AG04449 (cell line): ENCODE results near the gene DSEL.

ENCODE experiments used
- CTCF ChIA-PET: fragments of 350-600 bp; formaldehyde crosslinking; extraction: SDS; loops from one replicate; lab custom pipeline; 2021; ENCODE audit warnings: antibody characterized with exemption; lab: Yijun Ruan, JAX
- POLR2A ChIA-PET: fragments of 400-600, 350-600 bp; formaldehyde crosslinking; extraction: SDS; loops from one replicate; lab custom pipeline; 2020; ENCODE audit warnings: antibody characterized with exemption, inconsistent platforms; lab: Yijun Ruan, JAX
- DNase-seq: peaks from one replicate; pipeline ENCODE4 v3.0.0-alpha.2; 2010; ENCODE audit warnings: low read depth, low spot score
- H3K4me3 ChIP-seq: 2 replicates; pipeline ENCODE4 v1.5.1; 2011; ENCODE audit warnings: low read depth, mild to moderate bottlenecking, control low read depth, low read length
- CTCF ChIP-seq: IDR thresholded peaks from one replicate; pipeline ENCODE4 v1.5.1; 2011; ENCODE audit warnings: mild to moderate bottlenecking, moderate library complexity, low read length, control low read depth, inconsistent platforms; ENCODE audit not compliant: insufficient read depth; ENCODE audit errors: missing control alignments

DSEL gene

GRCh38 chr18:67509741-67510391 lies 6.7 kb downstream of the DSEL start:
- no peak for TF ChIP-seq CTCF
- CTCF ChIA-PET: interaction anchor here (0.8 kb wide), 1 partner anchor 1150 kb away, joined by 3 read pairs; no protein-coding TSS in a partner anchor
- POLR2A ChIA-PET: no interaction called here
- no peak overlapping the region for H3K4me3 ChIP-seq
- DNase-seq: no peak

GRCh38 chr18:67508146-67508545 lies 8.4 kb downstream of the DSEL start:
- CTCF ChIA-PET: no interaction called here
- DNase-seq: no peak
- POLR2A ChIA-PET: no interaction called here
- no peak for TF ChIP-seq CTCF
- no peak overlapping the region for H3K4me3 ChIP-seq

DNA sequence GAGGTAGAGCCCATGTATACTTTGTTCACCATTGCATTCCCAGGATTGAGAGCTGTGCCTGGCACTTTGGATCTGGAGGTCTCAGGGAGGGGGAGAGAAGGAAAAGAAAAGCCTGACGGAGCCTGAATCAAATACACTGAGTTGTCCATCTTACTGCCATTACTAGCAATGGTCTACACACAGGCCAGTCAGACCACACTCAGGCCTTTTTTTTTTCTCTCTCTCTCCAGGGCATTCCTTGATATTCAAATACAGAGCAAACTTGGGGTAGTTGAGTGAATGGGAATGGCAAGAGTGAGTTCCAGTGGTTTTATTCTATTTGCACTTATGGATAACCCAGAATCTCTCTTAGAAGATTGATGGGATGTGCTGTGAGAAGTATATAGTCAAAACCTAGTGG lies 11.8 kb downstream of the DSEL start:
- no peak overlapping the region for H3K4me3 ChIP-seq
- ChIA-PET POLR2A (no interaction called here), CTCF (no interaction called here)
- DNase-seq: no peak
- TF ChIP-seq CTCF: no peak

- TF ChIP-seq CTCF: no peak
- POLR2A ChIA-PET: no interaction called here
- DNase-seq: no peak
- no peak overlapping the region for H3K4me3 ChIP-seq
- CTCF ChIA-PET: interaction anchor here (1.1 to 1.9 kb wide), 2 partner anchors 15 kb away, joined by 3 to 6 read pairs; no protein-coding TSS in a partner anchor
These were observed 15.9 kb downstream of the DSEL start for GRCh38 chr18:67500522-67501205.

GRCh38 chr18:67496469-67496868 lies 20.1 kb downstream of the DSEL start:
- CTCF ChIA-PET: no interaction called here
- no peak for TF ChIP-seq CTCF
- DNase-seq: no peak
- POLR2A ChIA-PET: no interaction called here
- H3K4me3 ChIP-seq: no peak overlapping the region

DNA sequence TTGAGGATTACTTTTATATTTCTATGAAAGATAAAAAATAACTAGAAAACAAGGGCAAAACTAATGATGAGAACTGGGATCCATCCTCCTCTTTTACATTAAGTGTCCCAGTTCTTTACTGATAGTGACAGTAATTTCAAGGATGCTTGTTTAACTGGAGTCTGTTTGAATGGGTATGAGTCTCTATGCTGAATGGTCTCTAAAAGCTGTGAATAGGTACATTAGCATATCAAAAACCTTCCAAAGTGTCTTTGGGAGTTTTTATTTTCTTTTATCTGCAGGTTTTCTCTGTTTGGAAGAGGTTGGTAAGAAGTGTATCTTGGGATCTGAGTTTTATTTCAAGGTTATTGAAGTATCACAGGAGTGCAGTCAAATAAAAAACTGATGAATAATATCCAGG lies 30.0 kb downstream of the DSEL start:
- ChIA-PET CTCF (no interaction called here), POLR2A (no interaction called here)
- H3K4me3 ChIP-seq: no peak overlapping the region
- no peak for DNase-seq
- TF ChIP-seq CTCF: no peak
